K562 (cell line): Measurements from ENCODE around the gene VTA1. TPM values are rescaled to one million over a fixed set of nuclear protein-coding genes. Genes with fewer than 3 reads are reported as not detected.

Source experiments
- ATAC-seq: fragments of 200-7000 bp; cut with Tn5 transposase; 3 replicates; pipeline ENCODE4 v1.9.1; 2020; ENCODE audit warnings: moderate library complexity
- BruUV-seq: library from RNA; stranded (reverse); fragments of 400-500 nt; replicated peaks from 2 replicates; lab custom pipeline; 2021; lab: Mats Ljungman, UMichigan
- CTCF ChIA-PET: fragments of 300-600 bp; formaldehyde crosslinking; extraction: SDS; loops from one replicate; lab custom pipeline; 2021; ENCODE audit warnings: low intra/inter-chr PET ratio; lab: Yijun Ruan, JAX
- POLR2A ChIA-PET: fragments of 300-600, 350-650 bp; sonication (Branson Sonifier 250); formaldehyde crosslinking; extraction: SDS; loops from one replicate; lab custom pipeline; 2021; ENCODE audit warnings: antibody characterized with exemption, inconsistent platforms; lab: Yijun Ruan, JAX
- DNase-seq, 4 experiments: peaks; one replicate each; pipeline versions ENCODE4 v3.0.0 to v3.0.0-alpha.2; 2011 to 2018; ENCODE audit warnings: low spot score in 3 of 4, mixed read lengths in 3 of 4; ENCODE audit errors: extremely low read depth in 1 of 4
- FAIRE-seq: peaks from 2 replicates; lab custom pipeline; 2011; peaks lifted over from hg19 to GRCh38; lab: Jason Lieb, UNC
- H2AFZ ChIP-seq: 2 replicates; pipeline ENCODE4 v1.6.0; 2011; ENCODE audit warnings: low read depth, low read length, control low read depth, inconsistent platforms
- H3K27ac ChIP-seq: fragments of 200-600 bp; 3 replicates; pipeline ENCODE4 v1.8.0; 2011; ENCODE audit warnings: low read depth, mild to moderate bottlenecking, control low read depth, inconsistent platforms, low read length, moderate library complexity, mixed read lengths; ENCODE audit errors: extremely low read depth
- H3K27me3 ChIP-seq, 2 experiments: fragments of 300-600 bp in 1 of 2; 2 replicates in 1 of 2; 3 replicates in 1 of 2; pipeline versions ENCODE4 v1.6.0 to v1.8.0; 2011; ENCODE audit warnings: inconsistent platforms in 2 of 2, low read length in 2 of 2, mild to moderate bottlenecking in 1 of 2, mixed read lengths in 1 of 2, moderate library complexity in 1 of 2; ENCODE audit not compliant: control insufficient read depth in 2 of 2, insufficient read depth in 2 of 2
- H3K36me3 ChIP-seq: fragments of 300-600 bp; 3 replicates; pipeline ENCODE4 v1.8.0; 2011; ENCODE audit warnings: mild to moderate bottlenecking, low read length, inconsistent platforms; ENCODE audit not compliant: control insufficient read depth, insufficient read depth
- H3K4me1 ChIP-seq, 2 experiments: fragments of 200-600 bp in 1 of 2; replicated peaks in 1 of 2; 2 replicates in 1 of 2; 3 replicates in 1 of 2; pipeline versions ENCODE4 v1.5.1 to v1.8.0; 2011; ENCODE audit warnings: inconsistent platforms in 2 of 2, low read length in 2 of 2, mild to moderate bottlenecking in 1 of 2, mixed read lengths in 1 of 2, moderate library complexity in 1 of 2; ENCODE audit not compliant: control insufficient read depth in 2 of 2, insufficient read depth in 2 of 2
- H3K4me2 ChIP-seq: 2 replicates; pipeline ENCODE4 v1.6.1; 2011; ENCODE audit warnings: low read length, control low read depth, inconsistent platforms, mixed read lengths; ENCODE audit not compliant: insufficient read depth
- H3K4me3 ChIP-seq: fragments of 200-600 bp; sonication (generic), shearing (Covaris generic); 2 replicates; pipeline ENCODE4 v1.5.1; 2016; ENCODE audit warnings: control low read depth, inconsistent platforms
- H3K79me2 ChIP-seq: fragments of 200-600 bp; 3 replicates; pipeline ENCODE4 v1.8.0; 2011; ENCODE audit warnings: low read length, inconsistent platforms; ENCODE audit not compliant: control insufficient read depth, insufficient read depth
- H3K9ac ChIP-seq, 2 experiments: 2 replicates each; pipeline versions ENCODE4 v1.6.0 to v1.6.1; 2011; ENCODE audit warnings: low read depth in 2 of 2, low read length in 2 of 2, control low read depth in 1 of 2, inconsistent platforms in 1 of 2, mild to moderate bottlenecking in 1 of 2, mixed read lengths in 1 of 2; ENCODE audit not compliant: insufficient read depth in 1 of 2
- H3K9me1 ChIP-seq: one replicate; pipeline ENCODE4 v1.6.0; 2011; ENCODE audit warnings: inconsistent platforms, mild to moderate bottlenecking, low read length, moderate library complexity; ENCODE audit not compliant: control insufficient read depth, insufficient read depth
- H3K9me3 ChIP-seq: replicated peaks from 2 replicates; pipeline ENCODE4 v1.5.1; 2011; ENCODE audit warnings: low read depth, low read length, inconsistent platforms; ENCODE audit not compliant: control insufficient read depth, insufficient read depth
- H4K20me1 ChIP-seq: replicated peaks from 2 replicates; pipeline ENCODE4 v1.6.1; 2011; ENCODE audit warnings: low read length, inconsistent platforms, mixed read lengths; ENCODE audit not compliant: control insufficient read depth, insufficient read depth
- CREBBP ChIP-seq: IDR thresholded peaks from one replicate; pipeline ENCODE4 v1.6.1; 2012; ENCODE audit warnings: low read depth, mild to moderate bottlenecking, control low read depth, inconsistent platforms, low read length
- GTF2B ChIP-seq: IDR thresholded peaks from 2 replicates; pipeline ENCODE4 v1.6.1; 2011; ENCODE audit not compliant: insufficient read length; ENCODE audit errors: extremely low read depth
- NBN ChIP-seq: fragments of 450-650 bp; IDR thresholded peaks from 2 replicates; pipeline ENCODE4 v1.6.1; 2016; ENCODE audit warnings: low read depth, mild to moderate bottlenecking
- NFRKB ChIP-seq: fragments of 450-650 bp; IDR thresholded peaks from 2 replicates; pipeline ENCODE4 v1.6.1; 2016; ENCODE audit warnings: low read depth
- PKNOX1 ChIP-seq: fragments of 450-650 bp; IDR thresholded peaks from 2 replicates; pipeline ENCODE4 v1.6.1; 2016
- PURB ChIP-seq: sonication (generic); formaldehyde crosslinking; IDR thresholded peaks from 2 replicates; pipeline ENCODE4 v1.9.0; 2021; ENCODE audit warnings: low read depth, mild to moderate bottlenecking, missing genetic modification reagents
- WGBS: fragments of 100-300 bp; shearing (Covaris generic); methylation state at CpG from one replicate; pipeline ENCODE4 v1.1.6; 2016; ENCODE audit warnings: low coverage, mixed read lengths; ENCODE audit not compliant: insufficient coverage; ENCODE audit errors: missing lambda C conversion rate; 5-methylcytosine and 5-hydroxymethylcytosine counted together
- in situ Hi-C: fragments of 300-500 bp; cut with MboI; formaldehyde crosslinking; loops from 4 replicates; pipeline ENCODE4 v1.15.0; 2018; ENCODE audit warnings: inconsistent platforms, mixed read lengths
- intact Hi-C: fragments of 100-400 bp; cut with micrococcal nuclease; formaldehyde crosslinking; loops from 2 replicates; pipeline ENCODE4 v1.14.2; 2022
- polyA plus RNA-seq, 8 experiments: library from polyadenylated mRNA; depleted of rRNA in 4 of 8; stranded (reverse) in 5 of 8; unstranded in 3 of 8; fragments of >200 nt; fragmentation: Nextera tagmentation in 2 of 8; fragmentation: Illumina TruSeq in 1 of 8; extraction: Ambion mirVana in 2 of 8; extraction: Trizol in 1 of 8; gene quantifications; 2 replicates each; pipeline versions ENCODE4 v1.2.1 to v1.2.3, GENCODE V29; 2011 to 2014; ENCODE audit warnings: inconsistent platforms in 1 of 8, missing spikeins in 1 of 8
- total RNA-seq, 7 experiments: library from RNA; depleted of rRNA in 6 of 7; stranded (reverse); fragments of >200 nt in 6 of 7; fragmentation: Illumina TruSeq in 2 of 7; extraction: Trizol in 2 of 7; gene quantifications; 2 replicates each; pipeline versions ENCODE4 v1.2.1 to v1.2.3, GENCODE V29; 2011 to 2021; ENCODE audit warnings: low replicate concordance in 1 of 7
- TF ChIP-seq, protein P1 (sequence below), 2 experiments: IDR thresholded peaks in 1 of 2; conservative IDR thresholded peaks in 1 of 2; 2 replicates each; pipeline ENCODE4 v1.6.1; 2016; ENCODE audit warnings: low read depth in 2 of 2, mild to moderate bottlenecking in 1 of 2, missing compliant biosample characterization in 1 of 2, missing genetic modification characterization in 1 of 2, moderate library complexity in 1 of 2
- TF ChIP-seq, protein P2 (sequence below): fragments of 450-650 bp; IDR thresholded peaks from 2 replicates; pipeline ENCODE4 v1.6.1; 2017; ENCODE audit warnings: antibody characterized with exemption, mild to moderate bottlenecking
- TF ChIP-seq, protein P3 (sequence below): sonication (generic); formaldehyde crosslinking; IDR thresholded peaks from 2 replicates; pipeline ENCODE4 v1.8.1; 2023; ENCODE audit warnings: mild to moderate bottlenecking, missing genetic modification reagents

VTA1 gene
- total and polyA plus RNA-seq, 9 of the 15 experiments (the other 6 are each of a cell fraction or from before 2014, with no cell fraction given) = 47.8 to 182 (median 84.6) TPM

GRCh38 chr6:142112451-142113061 lies 34.5 kb upstream of the VTA1 start (continued):
- TF ChIP-seq, protein P1, sequence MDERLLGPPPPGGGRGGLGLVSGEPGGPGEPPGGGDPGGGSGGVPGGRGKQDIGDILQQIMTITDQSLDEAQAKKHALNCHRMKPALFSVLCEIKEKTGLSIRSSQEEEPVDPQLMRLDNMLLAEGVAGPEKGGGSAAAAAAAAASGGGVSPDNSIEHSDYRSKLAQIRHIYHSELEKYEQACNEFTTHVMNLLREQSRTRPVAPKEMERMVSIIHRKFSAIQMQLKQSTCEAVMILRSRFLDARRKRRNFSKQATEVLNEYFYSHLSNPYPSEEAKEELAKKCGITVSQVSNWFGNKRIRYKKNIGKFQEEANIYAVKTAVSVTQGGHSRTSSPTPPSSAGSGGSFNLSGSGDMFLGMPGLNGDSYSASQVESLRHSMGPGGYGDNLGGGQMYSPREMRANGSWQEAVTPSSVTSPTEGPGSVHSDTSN (CRISPR knock-in tag; IDR thresholded peaks at IDR 0.05; ENCODE audit: low read depth) = no peak
- TF ChIP-seq, protein P1 (tag; conservative IDR thresholded peaks at IDR 0.05; ENCODE audit: low read depth) = peak; percentile 94
- TF ChIP-seq PURB (CRISPR knock-in tag) (no peak), PKNOX1 (peak; percentile 80)

DNA sequence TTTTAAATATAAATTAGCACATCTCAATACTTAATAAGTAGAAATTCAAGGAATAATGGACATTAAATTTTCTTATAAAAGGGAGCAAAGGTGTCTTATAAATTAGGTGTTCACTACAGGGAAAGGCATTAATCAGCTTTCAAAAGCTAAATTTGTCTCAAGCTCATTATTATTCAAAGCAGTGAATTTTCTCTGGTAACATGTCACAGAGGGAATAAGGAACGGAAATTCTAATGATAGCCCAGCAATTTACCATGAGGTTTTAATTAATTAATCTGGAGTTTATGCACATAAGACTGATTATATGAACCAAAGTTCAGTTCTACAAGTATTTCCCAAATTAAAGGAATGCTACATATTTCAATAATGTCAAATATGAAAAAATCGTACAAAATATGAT lies 29.7 kb upstream of the VTA1 start:
- 0% methylated on average over 2 of the region's 2 CpGs for WGBS
- no peak for DNase-seq
- TF ChIP-seq, protein P2, sequence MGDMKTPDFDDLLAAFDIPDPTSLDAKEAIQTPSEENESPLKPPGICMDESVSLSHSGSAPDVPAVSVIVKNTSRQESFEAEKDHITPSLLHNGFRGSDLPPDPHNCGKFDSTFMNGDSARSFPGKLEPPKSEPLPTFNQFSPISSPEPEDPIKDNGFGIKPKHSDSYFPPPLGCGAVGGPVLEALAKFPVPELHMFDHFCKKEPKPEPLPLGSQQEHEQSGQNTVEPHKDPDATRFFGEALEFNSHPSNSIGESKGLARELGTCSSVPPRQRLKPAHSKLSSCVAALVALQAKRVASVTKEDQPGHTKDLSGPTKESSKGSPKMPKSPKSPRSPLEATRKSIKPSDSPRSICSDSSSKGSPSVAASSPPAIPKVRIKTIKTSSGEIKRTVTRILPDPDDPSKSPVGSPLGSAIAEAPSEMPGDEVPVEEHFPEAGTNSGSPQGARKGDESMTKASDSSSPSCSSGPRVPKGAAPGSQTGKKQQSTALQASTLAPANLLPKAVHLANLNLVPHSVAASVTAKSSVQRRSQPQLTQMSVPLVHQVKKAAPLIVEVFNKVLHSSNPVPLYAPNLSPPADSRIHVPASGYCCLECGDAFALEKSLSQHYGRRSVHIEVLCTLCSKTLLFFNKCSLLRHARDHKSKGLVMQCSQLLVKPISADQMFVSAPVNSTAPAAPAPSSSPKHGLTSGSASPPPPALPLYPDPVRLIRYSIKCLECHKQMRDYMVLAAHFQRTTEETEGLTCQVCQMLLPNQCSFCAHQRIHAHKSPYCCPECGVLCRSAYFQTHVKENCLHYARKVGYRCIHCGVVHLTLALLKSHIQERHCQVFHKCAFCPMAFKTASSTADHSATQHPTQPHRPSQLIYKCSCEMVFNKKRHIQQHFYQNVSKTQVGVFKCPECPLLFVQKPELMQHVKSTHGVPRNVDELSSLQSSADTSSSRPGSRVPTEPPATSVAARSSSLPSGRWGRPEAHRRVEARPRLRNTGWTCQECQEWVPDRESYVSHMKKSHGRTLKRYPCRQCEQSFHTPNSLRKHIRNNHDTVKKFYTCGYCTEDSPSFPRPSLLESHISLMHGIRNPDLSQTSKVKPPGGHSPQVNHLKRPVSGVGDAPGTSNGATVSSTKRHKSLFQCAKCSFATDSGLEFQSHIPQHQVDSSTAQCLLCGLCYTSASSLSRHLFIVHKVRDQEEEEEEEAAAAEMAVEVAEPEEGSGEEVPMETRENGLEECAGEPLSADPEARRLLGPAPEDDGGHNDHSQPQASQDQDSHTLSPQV = no peak
- TF ChIP-seq, protein P3, sequence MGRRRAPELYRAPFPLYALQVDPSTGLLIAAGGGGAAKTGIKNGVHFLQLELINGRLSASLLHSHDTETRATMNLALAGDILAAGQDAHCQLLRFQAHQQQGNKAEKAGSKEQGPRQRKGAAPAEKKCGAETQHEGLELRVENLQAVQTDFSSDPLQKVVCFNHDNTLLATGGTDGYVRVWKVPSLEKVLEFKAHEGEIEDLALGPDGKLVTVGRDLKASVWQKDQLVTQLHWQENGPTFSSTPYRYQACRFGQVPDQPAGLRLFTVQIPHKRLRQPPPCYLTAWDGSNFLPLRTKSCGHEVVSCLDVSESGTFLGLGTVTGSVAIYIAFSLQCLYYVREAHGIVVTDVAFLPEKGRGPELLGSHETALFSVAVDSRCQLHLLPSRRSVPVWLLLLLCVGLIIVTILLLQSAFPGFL (CRISPR knock-in tag) = no peak
- TF ChIP-seq NFRKB = no peak
- no peak for TF ChIP-seq GTF2B
- no peak for TF ChIP-seq NBN
- TF ChIP-seq CREBBP = no peak

More for the DNA sequence above, 29.7 kb upstream of the VTA1 start:
- CTCF ChIA-PET = no interaction called here
- intact Hi-C loops (no loop called here), in situ Hi-C loops (loop anchor here (25.0 kb wide), 1 partner anchor 430 kb away; no protein-coding TSS in a partner anchor)
- H3K4me2 ChIP-seq = no peak overlapping the region
- H3K9me1 ChIP-seq = no peaks in the 10 kb centered on the region
- no peaks in the 10 kb centered on the region for H4K20me1 ChIP-seq
- no peak overlapping the region for H2AFZ ChIP-seq
- H3K4me1 ChIP-seq = no peaks in the 10 kb centered on the region
- POLR2A ChIA-PET = no interaction called here
- no peak for FAIRE-seq
- BruUV-seq = no TSS peak
- H3K9ac ChIP-seq = no peak overlapping the region
- H3K36me3 ChIP-seq = no peaks in the 10 kb centered on the region
- no peak for ATAC-seq
- no peak overlapping the region for H3K27ac ChIP-seq
- H3K79me2 ChIP-seq = no peaks in the 10 kb centered on the region
- no peaks in the 10 kb centered on the region for H3K9me3 ChIP-seq
- H3K4me3 ChIP-seq = no peak overlapping the region
- H3K27me3 ChIP-seq = no peaks in the 10 kb centered on the region
